A549 (cell line): ENCODE measurements around the gene GMEB2. TPM values are rescaled to one million over a fixed set of nuclear protein-coding genes. Genes with fewer than 3 reads are reported as not detected.

Experiments
- ATAC-seq, 2 experiments: fragments of 200-7000 bp in 1 of 2; fragments of >200 bp in 1 of 2; cut with Nextera tagmentation in 1 of 2; cut with Tn5 transposase in 1 of 2; 3 replicates each; pipeline versions ENCODE4 v1.8.0 to v1.9.1; 2018 to 2020; ENCODE audit warnings: mild to moderate bottlenecking in 1 of 2, moderate library complexity in 1 of 2
- CTCF ChIA-PET: fragments of 300-600 bp; sonication (Branson Sonifier 250); formaldehyde crosslinking; extraction: SDS; loops from one replicate; lab custom pipeline; 2021; ENCODE audit warnings: antibody characterized with exemption, inconsistent platforms; lab: Yijun Ruan, JAX
- POLR2A ChIA-PET: fragments of 350-600 bp; formaldehyde crosslinking; extraction: SDS; loops from one replicate; lab custom pipeline; 2021; ENCODE audit warnings: antibody characterized with exemption, inconsistent platforms; lab: Yijun Ruan, JAX
- DNase-seq, 2 experiments: peaks; one replicate each; pipeline versions ENCODE4 v3.0.0 to v3.0.0-alpha.2; 2011 to 2016; ENCODE audit warnings: low read depth in 1 of 2, low spot score in 1 of 2
- FAIRE-seq: peaks from 2 replicates; lab custom pipeline; 2011; peaks lifted over from hg19 to GRCh38; lab: Jason Lieb, UNC
- H3K27ac ChIP-seq, 2 experiments: fragments of >200 bp; sonication (Bioruptor Twin); formaldehyde crosslinking; 3 replicates each; pipeline ENCODE4 v1.5.1; 2016 to 2017
- H3K4me1 ChIP-seq: fragments of >200 bp; sonication (Bioruptor Twin); formaldehyde crosslinking; 3 replicates; pipeline ENCODE4 v1.6.1; 2016
- H3K4me2 ChIP-seq: fragments of >200 bp; sonication (Bioruptor Twin); formaldehyde crosslinking; 3 replicates; pipeline ENCODE4 v1.6.1; 2016
- H3K4me3 ChIP-seq: fragments of >200 bp; sonication (Bioruptor Twin); formaldehyde crosslinking; 3 replicates; pipeline ENCODE4 v1.5.1; 2016
- H3K9me3 ChIP-seq: fragments of >200 bp; sonication (Bioruptor Twin); formaldehyde crosslinking; 3 replicates; pipeline ENCODE4 v1.6.1; 2016
- CHD2 ChIP-seq: fragments of 150-350 bp; IDR thresholded peaks from 2 replicates; pipeline ENCODE4 v1.6.1; 2014; ENCODE audit warnings: low read length; ENCODE audit not compliant: partially characterized antibody
- EHF ChIP-seq: fragments of 250-450 bp; sonication (Bioruptor Pico); IDR thresholded peaks from 2 replicates; pipeline ENCODE4 v1.5.0; 2020; ENCODE audit warnings: mild to moderate bottlenecking
- EP300 ChIP-seq, 2 experiments: fragments of >200 bp; sonication (Bioruptor Twin); formaldehyde crosslinking; IDR thresholded peaks; 2 replicates in 1 of 2; 3 replicates in 1 of 2; pipeline ENCODE4 v1.6.1; 2016 to 2017
- FOSL2 ChIP-seq, 2 experiments: fragments of 450-650 bp in 1 of 2; fragments of >200 bp in 1 of 2; sonication (Bioruptor Twin) in 1 of 2; formaldehyde crosslinking; IDR thresholded peaks; 2 replicates each; pipeline versions ENCODE4 v1.5.0 to v1.6.1; 2016 to 2020; ENCODE audit warnings: mild to moderate bottlenecking in 1 of 2, moderate library complexity in 1 of 2
- HEYL ChIP-seq: fragments of 250-450 bp; sonication (Bioruptor Pico); IDR thresholded peaks from 2 replicates; pipeline ENCODE4 v1.8.0; 2021; ENCODE audit warnings: mild to moderate bottlenecking, moderate library complexity
- HOXA7 ChIP-seq: fragments of 250-450 bp; sonication (Bioruptor Pico); IDR thresholded peaks from 2 replicates; pipeline ENCODE4 v1.5.0; 2020; ENCODE audit warnings: mild to moderate bottlenecking, moderate library complexity
- HOXB13 ChIP-seq: fragments of 250-450 bp; sonication (Bioruptor Pico); IDR thresholded peaks from 2 replicates; pipeline ENCODE4 v1.5.0; 2020; ENCODE audit warnings: low read depth, mild to moderate bottlenecking, moderate library complexity
- JUN ChIP-seq, 2 experiments: fragments of >200 bp; sonication (Bioruptor Twin); formaldehyde crosslinking; IDR thresholded peaks; 2 replicates in 1 of 2; 3 replicates in 1 of 2; pipeline ENCODE4 v1.6.1; 2016 to 2017
- JUNB ChIP-seq: fragments of >200 bp; sonication (Bioruptor Twin); formaldehyde crosslinking; IDR thresholded peaks from 2 replicates; pipeline ENCODE4 v1.6.1; 2016
- KDM1A ChIP-seq: fragments of 200-600 bp; sonication (generic); IDR thresholded peaks from 2 replicates; pipeline ENCODE4 v1.6.1; 2016; ENCODE audit warnings: low read depth, mild to moderate bottlenecking
- MAX ChIP-seq: IDR thresholded peaks from 2 replicates; pipeline ENCODE4 v1.6.1; 2012
- MAZ ChIP-seq: fragments of 150-350 bp; IDR thresholded peaks from 2 replicates; pipeline ENCODE4 v1.6.1; 2014; ENCODE audit warnings: antibody characterized with exemption, low read depth, low read length, borderline replicate concordance
- NPAS2 ChIP-seq: fragments of 250-450 bp; sonication (Bioruptor Pico); IDR thresholded peaks from 2 replicates; pipeline ENCODE4 v1.8.0; 2022; ENCODE audit warnings: mild to moderate bottlenecking, moderate library complexity, borderline replicate concordance
- RARB ChIP-seq: fragments of 250-450 bp; sonication (Bioruptor Pico); IDR thresholded peaks from 2 replicates; pipeline ENCODE4 v1.8.0; 2021; ENCODE audit warnings: mild to moderate bottlenecking, moderate library complexity
- RNF2 ChIP-seq: fragments of 200-600 bp; sonication (generic); IDR thresholded peaks from 2 replicates; pipeline ENCODE4 v1.6.1; 2016; ENCODE audit warnings: low read depth, mild to moderate bottlenecking, antibody characterized with exemption, moderate library complexity, borderline replicate concordance
- SMC3 ChIP-seq: fragments of >200 bp; sonication (Bioruptor Twin); formaldehyde crosslinking; IDR thresholded peaks from 3 replicates; pipeline ENCODE4 v1.6.1; 2018; ENCODE audit warnings: inconsistent platforms
- TFCP2L1 ChIP-seq: fragments of 250-450 bp; sonication (Bioruptor Pico); IDR thresholded peaks from 2 replicates; pipeline ENCODE4 v1.5.0; 2021; ENCODE audit warnings: mild to moderate bottlenecking
- ZC3H11A ChIP-seq: fragments of 450-650 bp; IDR thresholded peaks from 2 replicates; pipeline ENCODE4 v1.6.1; 2014; ENCODE audit warnings: antibody characterized with exemption, mild to moderate bottlenecking
- ZSCAN20 ChIP-seq: fragments of 250-450 bp; sonication (Bioruptor Pico); IDR thresholded peaks from 2 replicates; pipeline ENCODE4 v1.8.0; 2022; ENCODE audit warnings: mild to moderate bottlenecking, moderate library complexity
- WGBS: methylation state at CpG from one replicate; pipeline ENCODE4 v1.1.6; 2017; ENCODE audit errors: missing lambda C conversion rate; 5-methylcytosine and 5-hydroxymethylcytosine counted together
- polyA plus RNA-seq, 4 experiments: library from polyadenylated mRNA; depleted of rRNA in 3 of 4; stranded (reverse); fragments of >200 nt; fragmentation: RNase III in 1 of 4; extraction: RNeasy Plus Mini Kit Qiagen cat#74134 plus additional on column Dnase treatment in 1 of 4; gene quantifications; 2 replicates in 3 of 4; 3 replicates in 1 of 4; pipeline ENCODE4 v1.2.3, GENCODE V29; 2011 to 2017
- TF ChIP-seq, protein P1 (sequence below): IDR thresholded peaks from 2 replicates; pipeline ENCODE4 v1.6.1; 2012; ENCODE audit warnings: low read depth, borderline replicate concordance
- TF ChIP-seq, protein P2 (sequence below): fragments of 250-450 bp; sonication (Bioruptor Pico); IDR thresholded peaks from 2 replicates; pipeline ENCODE4 v1.5.0; 2021; ENCODE audit warnings: mild to moderate bottlenecking, moderate library complexity, borderline replicate concordance
- TF ChIP-seq, protein P3 (sequence below): fragments of >200 bp; sonication (Bioruptor Twin); formaldehyde crosslinking; IDR thresholded peaks from 3 replicates; pipeline ENCODE4 v1.6.1; 2016

The GMEB2 gene
- polyA plus RNA-seq, 2 of the 4 experiments (the other 2 are of a cell fraction), result 6.5 to 6.8 TPM

DNA sequence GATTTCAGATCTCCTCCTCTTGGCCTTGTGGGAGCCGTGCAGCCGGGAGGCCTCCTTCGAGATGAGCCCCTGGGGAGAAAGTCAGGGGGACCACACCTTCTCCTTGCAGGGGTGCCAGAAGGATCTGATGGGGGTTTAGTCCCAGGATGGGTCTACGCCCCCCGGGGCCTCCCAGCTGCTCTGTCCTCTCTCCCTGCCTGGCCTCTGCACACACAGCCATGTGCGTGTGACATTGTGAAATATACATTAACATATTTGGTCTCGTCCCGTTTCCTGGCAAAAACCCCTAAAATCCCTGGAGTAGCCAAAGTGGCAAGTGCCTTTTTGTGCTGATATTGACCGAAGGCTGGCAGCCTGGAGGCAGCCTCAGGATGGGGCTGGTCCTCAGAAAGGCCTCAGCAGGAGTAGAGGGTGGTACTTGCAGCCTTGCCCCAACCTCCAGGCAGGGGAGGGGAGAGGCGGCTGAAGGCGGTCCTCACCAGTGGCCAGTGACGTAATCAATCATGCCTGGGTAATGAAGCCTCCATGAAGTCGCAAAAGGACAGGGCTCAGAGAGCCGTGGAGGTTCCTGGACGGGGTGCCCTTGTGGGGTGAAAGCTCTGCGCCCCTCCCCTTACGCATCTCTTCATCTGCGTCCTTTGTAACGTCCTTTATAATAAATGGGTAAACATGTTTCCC is 47.7 kb downstream of the GMEB2 start:
- H3K9me3 ChIP-seq, result no peaks in the 10 kb centered on the region
- DNase-seq (no peak), FAIRE-seq (no peak), ATAC-seq (no peak)
- no peak overlapping the region for H3K4me2 ChIP-seq
- POLR2A ChIA-PET, result no interaction called here
- no peak overlapping the region for H3K4me3 ChIP-seq
- no peak overlapping the region for H3K27ac ChIP-seq
- WGBS, result 63% methylated on average over 19 of the region's 19 CpGs
- H3K4me1 ChIP-seq, result peaks cover 14% of the 10 kb centered on the region; the same call in 2 of the 3 replicates
- CTCF ChIA-PET, result interaction anchor here (0.9 to 1.3 kb wide), 2 partner anchors 395 to 542 kb away, joined by 3 to 5 read pairs; no protein-coding TSS in a partner anchor
- TF ChIP-seq NPAS2 (CRISPR knock-in tag), result no peak
- TF ChIP-seq KDM1A, result no peak
- no peak for TF ChIP-seq MAX
- TF ChIP-seq CHD2, result no peak
- TF ChIP-seq RNF2, result no peak
- no peak for TF ChIP-seq JUN (IDR thresholded peaks at IDR 0.05)
- no peak for TF ChIP-seq TFCP2L1 (CRISPR knock-in tag)
- TF ChIP-seq EHF (CRISPR knock-in tag), result no peak

- H3K27ac ChIP-seq, result no peak overlapping the region
- POLR2A ChIA-PET, result no interaction called here
- peaks cover 15% of the 10 kb centered on the region; the same call in 2 of the 3 replicates for H3K4me1 ChIP-seq
- CTCF ChIA-PET, result interaction anchor here (1.3 to 1.7 kb wide), 2 partner anchors 41 to 395 kb away, joined by 5 read pairs; partner anchors contain the start of gene PTK6
- TF ChIP-seq ZC3H11A (no peak), JUN (IDR thresholded peaks at IDR 0.05) (no peak), EP300 (IDR thresholded peaks at IDR 0.05) (no peak), SMC3 (no peak), HEYL (no peak)
- H3K4me3 ChIP-seq, result no peak overlapping the region
- no peaks in the 10 kb centered on the region for H3K9me3 ChIP-seq
- FAIRE-seq (no peak), ATAC-seq (no peak), DNase-seq (no peak)
- H3K4me2 ChIP-seq, result no peak overlapping the region
- 67% methylated on average over 22 of the region's 26 CpGs for WGBS
Measured at GRCh38 chr20:63578224-63579016, 48.5 kb downstream of the GMEB2 start.

DNA sequence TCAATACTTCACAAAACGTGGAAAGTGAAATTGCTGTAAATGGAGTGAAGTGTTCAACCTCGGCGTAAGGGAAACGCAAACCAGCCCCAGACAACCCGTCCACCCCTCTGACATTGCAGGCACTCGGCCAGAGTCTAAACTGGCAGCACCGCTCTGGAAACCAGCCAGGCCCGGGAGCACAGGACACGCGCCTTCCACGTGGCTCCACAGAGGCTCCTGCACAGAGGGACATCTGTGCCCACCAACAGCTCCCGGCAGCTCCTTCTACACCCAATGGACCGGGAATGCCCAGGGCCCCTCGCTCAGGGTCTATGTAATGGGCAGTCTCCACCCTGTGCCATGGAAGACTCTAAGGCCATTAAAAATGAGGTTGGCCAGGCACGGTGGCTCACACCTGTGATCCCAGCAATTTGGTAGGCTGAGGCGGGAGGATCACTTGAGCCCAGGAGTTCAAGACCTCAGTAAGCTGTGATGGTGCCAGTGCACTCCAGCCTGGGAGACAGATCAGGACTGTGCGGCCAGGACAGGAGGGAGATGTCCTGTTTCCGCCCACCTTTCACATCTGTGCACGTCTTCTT is 49.5 kb downstream of the GMEB2 start:
- Histone ChIP-seq H3K4me2 (no peak overlapping the region), H3K4me1 (peaks cover 20% of the 10 kb centered on the region; the same call in 2 of the 3 replicates), H3K4me3 (no peak overlapping the region), H3K9me3 (no peaks in the 10 kb centered on the region), H3K27ac (no peak overlapping the region; a peak in 1 of 6 replicates)
- ATAC-seq, result no peak
- TF ChIP-seq, protein P1, sequence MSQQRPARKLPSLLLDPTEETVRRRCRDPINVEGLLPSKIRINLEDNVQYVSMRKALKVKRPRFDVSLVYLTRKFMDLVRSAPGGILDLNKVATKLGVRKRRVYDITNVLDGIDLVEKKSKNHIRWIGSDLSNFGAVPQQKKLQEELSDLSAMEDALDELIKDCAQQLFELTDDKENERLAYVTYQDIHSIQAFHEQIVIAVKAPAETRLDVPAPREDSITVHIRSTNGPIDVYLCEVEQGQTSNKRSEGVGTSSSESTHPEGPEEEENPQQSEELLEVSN, result no peak
- TF ChIP-seq, protein P2, sequence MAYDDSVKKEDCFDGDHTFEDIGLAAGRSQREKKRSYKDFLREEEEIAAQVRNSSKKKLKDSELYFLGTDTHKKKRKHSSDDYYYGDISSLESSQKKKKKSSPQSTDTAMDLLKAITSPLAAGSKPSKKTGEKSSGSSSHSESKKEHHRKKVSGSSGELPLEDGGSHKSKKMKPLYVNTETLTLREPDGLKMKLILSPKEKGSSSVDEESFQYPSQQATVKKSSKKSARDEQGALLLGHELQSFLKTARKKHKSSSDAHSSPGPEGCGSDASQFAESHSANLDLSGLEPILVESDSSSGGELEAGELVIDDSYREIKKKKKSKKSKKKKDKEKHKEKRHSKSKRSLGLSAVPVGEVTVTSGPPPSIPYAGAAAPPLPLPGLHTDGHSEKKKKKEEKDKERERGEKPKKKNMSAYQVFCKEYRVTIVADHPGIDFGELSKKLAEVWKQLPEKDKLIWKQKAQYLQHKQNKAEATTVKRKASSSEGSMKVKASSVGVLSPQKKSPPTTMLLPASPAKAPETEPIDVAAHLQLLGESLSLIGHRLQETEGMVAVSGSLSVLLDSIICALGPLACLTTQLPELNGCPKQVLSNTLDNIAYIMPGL, result no peak
- TF ChIP-seq FOSL2 (IDR thresholded peaks at IDR 0.05) (no peak), FOSL2 (CRISPR knock-in tag; IDR thresholded peaks at IDR 0.05) (no peak), RARB (CRISPR knock-in tag) (no peak), HOXB13 (CRISPR knock-in tag) (no peak), ZSCAN20 (CRISPR knock-in tag) (no peak), HOXA7 (CRISPR knock-in tag) (no peak), JUNB (no peak), JUN (IDR thresholded peaks at IDR 0.05) (no peak), MAZ (no peak)
- TF ChIP-seq, protein P3, sequence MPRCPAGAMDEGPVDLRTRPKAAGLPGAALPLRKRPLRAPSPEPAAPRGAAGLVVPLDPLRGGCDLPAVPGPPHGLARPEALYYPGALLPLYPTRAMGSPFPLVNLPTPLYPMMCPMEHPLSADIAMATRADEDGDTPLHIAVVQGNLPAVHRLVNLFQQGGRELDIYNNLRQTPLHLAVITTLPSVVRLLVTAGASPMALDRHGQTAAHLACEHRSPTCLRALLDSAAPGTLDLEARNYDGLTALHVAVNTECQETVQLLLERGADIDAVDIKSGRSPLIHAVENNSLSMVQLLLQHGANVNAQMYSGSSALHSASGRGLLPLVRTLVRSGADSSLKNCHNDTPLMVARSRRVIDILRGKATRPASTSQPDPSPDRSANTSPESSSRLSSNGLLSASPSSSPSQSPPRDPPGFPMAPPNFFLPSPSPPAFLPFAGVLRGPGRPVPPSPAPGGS, result no peak
- no peak for FAIRE-seq
- 81% methylated on average over 18 of the region's 19 CpGs for WGBS
- DNase-seq, result no peak
- ChIA-PET POLR2A (no interaction called here), CTCF (interaction anchor here (1.7 kb wide), 1 partner anchor 40 kb away, joined by 5 read pairs; the partner anchor contains the start of gene PTK6)
